Measurements from ENCODE around the gene BPNT1.
"Not testable (repeated sequence)": the region's sequence is repeated elsewhere in the genome, so short reads cannot be mapped to it uniquely, and the experiment has no call there.

The BPNT1 gene

DNA sequence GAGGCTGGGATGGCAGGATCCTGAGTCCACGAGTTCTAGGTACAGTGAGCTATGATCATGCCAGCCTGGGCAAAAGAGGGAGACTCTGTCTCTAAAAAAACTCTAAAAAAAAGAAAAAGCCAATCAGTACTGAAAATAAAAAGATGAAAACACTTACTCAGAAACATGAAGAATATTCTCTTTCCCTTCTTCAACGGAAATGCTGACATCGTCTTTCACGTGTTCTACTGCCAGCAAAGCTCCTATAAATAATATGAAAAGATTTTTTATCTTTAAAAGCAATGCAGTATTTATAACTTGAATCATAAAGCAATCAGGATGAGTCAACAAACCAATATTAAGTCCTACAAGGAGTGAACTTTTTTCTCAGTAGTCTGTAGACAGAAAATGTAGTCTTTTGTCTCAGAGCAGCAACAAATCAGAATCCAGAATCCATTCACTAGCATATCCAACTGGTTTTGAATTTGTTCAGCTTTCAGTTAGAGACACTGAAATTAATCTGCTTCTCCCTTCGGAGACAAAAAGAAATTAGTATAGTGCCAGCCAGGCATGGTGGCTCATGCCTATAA lies 49.5 kb downstream of the BPNT1 start:
- no peak for DNase-seq
- Histone ChIP-seq H3K4me2 (ENCODE audit: low read depth, low read length) (no peak overlapping the region), H3K4me3 (ENCODE audit: low read length) (no peak overlapping the region), H3K27ac (ENCODE audit: low read length) (no peak overlapping the region), H3K79me2 (ENCODE audit: low read length) (peaks cover 100% of the 10 kb centered on the region), H3K9ac (ENCODE audit: low read length) (no peak overlapping the region), H3K4me1 (ENCODE audit: low read length) (peaks cover 13% of the 10 kb centered on the region), H4K20me1 (ENCODE audit: insufficient read depth, low read length) (peaks cover 14% of the 10 kb centered on the region; the same call in 1 of the 2 replicates), H3K27me3 (replicated peaks; ENCODE audit: insufficient read depth, low read length) (no peaks in the 10 kb centered on the region), H3K9me3 (replicated peaks; ENCODE audit: insufficient read depth, low read length) (no peaks in the 10 kb centered on the region), H3F3A (ENCODE audit: insufficient read depth, low read length) (0 out of 2 replicates have a peak, but pooled peaks cover 2% of the 10 kb centered on the region), H3K9me2 (replicated peaks; ENCODE audit: insufficient read depth, low read length) (no peaks in the 10 kb centered on the region), H2AFZ (ENCODE audit: low read length) (no peak overlapping the region), H3K36me3 (replicated peaks; ENCODE audit: insufficient read depth, low read length) (peaks cover 13% of the 10 kb centered on the region; the same call in 1 of the 2 replicates)
- no peak for TF ChIP-seq EZH2phosphoT487 (IDR thresholded peaks at IDR 0.05; ENCODE audit: low read length)
- TF ChIP-seq EZH2 (optimal IDR thresholded peaks at IDR 0.05; ENCODE audit: low read depth, low read length): no peak
- TF ChIP-seq, protein P1, sequence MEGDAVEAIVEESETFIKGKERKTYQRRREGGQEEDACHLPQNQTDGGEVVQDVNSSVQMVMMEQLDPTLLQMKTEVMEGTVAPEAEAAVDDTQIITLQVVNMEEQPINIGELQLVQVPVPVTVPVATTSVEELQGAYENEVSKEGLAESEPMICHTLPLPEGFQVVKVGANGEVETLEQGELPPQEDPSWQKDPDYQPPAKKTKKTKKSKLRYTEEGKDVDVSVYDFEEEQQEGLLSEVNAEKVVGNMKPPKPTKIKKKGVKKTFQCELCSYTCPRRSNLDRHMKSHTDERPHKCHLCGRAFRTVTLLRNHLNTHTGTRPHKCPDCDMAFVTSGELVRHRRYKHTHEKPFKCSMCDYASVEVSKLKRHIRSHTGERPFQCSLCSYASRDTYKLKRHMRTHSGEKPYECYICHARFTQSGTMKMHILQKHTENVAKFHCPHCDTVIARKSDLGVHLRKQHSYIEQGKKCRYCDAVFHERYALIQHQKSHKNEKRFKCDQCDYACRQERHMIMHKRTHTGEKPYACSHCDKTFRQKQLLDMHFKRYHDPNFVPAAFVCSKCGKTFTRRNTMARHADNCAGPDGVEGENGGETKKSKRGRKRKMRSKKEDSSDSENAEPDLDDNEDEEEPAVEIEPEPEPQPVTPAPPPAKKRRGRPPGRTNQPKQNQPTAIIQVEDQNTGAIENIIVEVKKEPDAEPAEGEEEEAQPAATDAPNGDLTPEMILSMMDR (IDR thresholded peaks at IDR 0.05; ENCODE audit: low read length): no peak

DNA sequence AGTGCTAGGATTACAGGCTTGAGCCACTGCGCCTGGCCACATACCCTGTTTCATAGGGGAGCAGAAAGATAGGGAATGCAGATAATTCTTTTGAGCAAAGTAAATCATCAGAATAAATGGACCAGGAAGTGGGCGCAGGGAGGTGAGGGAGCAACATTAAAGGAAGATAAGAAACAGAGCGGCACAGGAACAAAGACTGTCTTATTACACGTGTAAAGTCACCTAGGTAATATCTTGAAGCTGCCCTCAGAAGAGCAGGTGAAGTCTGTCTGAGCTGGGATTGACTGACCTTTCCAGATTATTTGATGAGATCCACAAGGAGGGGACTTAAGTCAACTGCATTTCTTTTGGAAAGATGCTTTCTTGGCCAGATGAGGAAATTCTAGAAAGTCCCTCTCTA lies 50.9 kb downstream of the BPNT1 start:
- no peak overlapping the region for H3K27ac ChIP-seq (ENCODE audit: low read length)
- no peaks in the 10 kb centered on the region for H3K27me3 ChIP-seq (replicated peaks; ENCODE audit: insufficient read depth, low read length)
- H3K9me2 ChIP-seq (replicated peaks; ENCODE audit: insufficient read depth, low read length): no peaks in the 10 kb centered on the region
- no peak for DNase-seq
- no peak overlapping the region for H3K9ac ChIP-seq (ENCODE audit: low read length)
- H3K36me3 ChIP-seq (replicated peaks; ENCODE audit: insufficient read depth, low read length): peaks cover 19% of the 10 kb centered on the region
- H3K4me3 ChIP-seq (ENCODE audit: low read length): no peak overlapping the region
- H3F3A ChIP-seq (ENCODE audit: insufficient read depth, low read length): 0 out of 2 replicates have a peak, but pooled peaks cover 2% of the 10 kb centered on the region
- H3K4me2 ChIP-seq (ENCODE audit: low read depth, low read length): no peak overlapping the region
- H3K9me3 ChIP-seq (replicated peaks; ENCODE audit: insufficient read depth, low read length): no peaks in the 10 kb centered on the region
- H2AFZ ChIP-seq (ENCODE audit: low read length): no peak overlapping the region
- H3K4me1 ChIP-seq (ENCODE audit: low read length): peaks cover 5% of the 10 kb centered on the region; the same call in 1 of the 2 replicates
- peaks cover 100% of the 10 kb centered on the region for H3K79me2 ChIP-seq (ENCODE audit: low read length)
- TF ChIP-seq EZH2 (optimal IDR thresholded peaks at IDR 0.05; ENCODE audit: low read depth, low read length) (no peak), EZH2phosphoT487 (IDR thresholded peaks at IDR 0.05; ENCODE audit: low read length) (no peak)
- TF ChIP-seq, protein P1 (IDR thresholded peaks at IDR 0.05; ENCODE audit: low read length): no peak
- peaks cover 17% of the 10 kb centered on the region for H4K20me1 ChIP-seq (ENCODE audit: insufficient read depth, low read length)

DNA sequence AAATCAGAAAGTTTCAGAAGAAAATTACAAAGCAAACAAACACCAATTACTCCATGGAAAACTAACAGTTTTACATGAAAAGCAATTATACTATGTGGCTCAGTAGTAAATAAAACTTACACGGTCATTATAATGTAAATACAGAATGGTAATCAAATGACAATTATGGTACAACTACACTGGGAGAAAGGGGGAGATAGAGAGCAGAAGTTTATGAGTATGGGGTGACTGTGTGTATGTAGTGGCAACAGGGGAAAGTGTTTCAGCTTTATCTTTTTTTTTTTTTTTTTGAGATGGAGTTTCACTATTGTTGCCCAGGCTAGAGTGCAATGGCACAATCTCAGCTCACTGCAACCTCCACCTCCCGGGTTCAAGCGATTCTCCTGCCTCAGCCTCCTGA lies 51.8 kb downstream of the BPNT1 start:
- not testable (repeated sequence) for H3K4me1 ChIP-seq (ENCODE audit: low read length); H3K9ac ChIP-seq (ENCODE audit: low read length); H3K4me3 ChIP-seq (ENCODE audit: low read length); H3K27ac ChIP-seq (ENCODE audit: low read length); H3K9me2 ChIP-seq (replicated peaks; ENCODE audit: insufficient read depth, low read length); DNase-seq; H2AFZ ChIP-seq (ENCODE audit: low read length); H3K27me3 ChIP-seq (replicated peaks; ENCODE audit: insufficient read depth, low read length); H3K4me2 ChIP-seq (ENCODE audit: low read depth, low read length); H3K9me3 ChIP-seq (replicated peaks; ENCODE audit: insufficient read depth, low read length); H3F3A ChIP-seq (ENCODE audit: insufficient read depth, low read length)
- Histone ChIP-seq H4K20me1 (ENCODE audit: insufficient read depth, low read length) (peaks cover 13% of the 10 kb centered on the region; the same call in 1 of the 2 replicates), H3K36me3 (replicated peaks; ENCODE audit: insufficient read depth, low read length) (peaks cover 20% of the 10 kb centered on the region), H3K79me2 (ENCODE audit: low read length) (peaks cover 100% of the 10 kb centered on the region)
- TF ChIP-seq, protein P1 (IDR thresholded peaks at IDR 0.05; ENCODE audit: low read length): 0 out of 2 replicates have a peak, but pooled peaks have one; percentile 18
